Body of pancreas (tissue), 4 donors: ENCODE measurements around the gene UBE2Q2.

Experiments used
- POLR2A ChIP-seq, 3 donors: fragments of 450-650 bp; IDR thresholded peaks; one replicate each; pipeline ENCODE4 v1.6.1; 2016; ENCODE audit warnings: antibody characterized with exemption in 3 of 3, mild to moderate bottlenecking in 2 of 3
- TF ChIP-seq, protein P1 (sequence below), 7 experiments: fragments of 450-650 bp in 4 of 7; fragments of 200-600 bp in 3 of 7; sonication (generic) in 3 of 7; IDR thresholded peaks; one replicate each; pipeline ENCODE4 v1.5.1; 2016 to 2019; ENCODE audit warnings: antibody characterized with exemption in 7 of 7

DNA sequence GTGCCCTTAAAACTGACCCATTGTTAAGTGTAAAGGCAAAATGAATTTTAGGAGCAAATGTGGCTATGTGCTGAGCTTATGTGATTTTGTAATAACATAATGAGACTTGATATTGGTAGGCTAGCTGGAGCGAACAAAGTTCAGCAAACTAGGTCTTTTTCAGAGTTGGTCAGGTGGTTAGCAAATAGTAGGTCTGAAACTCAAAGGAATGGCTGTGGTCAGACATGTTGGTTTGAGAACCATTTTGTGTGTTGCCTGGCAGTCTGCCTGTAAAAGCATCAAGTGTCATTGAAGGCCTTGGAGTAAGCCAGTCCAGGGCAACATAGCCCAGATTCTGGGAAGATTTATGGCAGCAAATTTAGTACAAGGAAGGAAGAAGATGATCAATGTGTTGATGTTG, 76.8 kb downstream of the UBE2Q2 start:
- TF ChIP-seq POLR2A (IDR thresholded peaks at IDR 0.05) = no peak
- TF ChIP-seq, protein P1, sequence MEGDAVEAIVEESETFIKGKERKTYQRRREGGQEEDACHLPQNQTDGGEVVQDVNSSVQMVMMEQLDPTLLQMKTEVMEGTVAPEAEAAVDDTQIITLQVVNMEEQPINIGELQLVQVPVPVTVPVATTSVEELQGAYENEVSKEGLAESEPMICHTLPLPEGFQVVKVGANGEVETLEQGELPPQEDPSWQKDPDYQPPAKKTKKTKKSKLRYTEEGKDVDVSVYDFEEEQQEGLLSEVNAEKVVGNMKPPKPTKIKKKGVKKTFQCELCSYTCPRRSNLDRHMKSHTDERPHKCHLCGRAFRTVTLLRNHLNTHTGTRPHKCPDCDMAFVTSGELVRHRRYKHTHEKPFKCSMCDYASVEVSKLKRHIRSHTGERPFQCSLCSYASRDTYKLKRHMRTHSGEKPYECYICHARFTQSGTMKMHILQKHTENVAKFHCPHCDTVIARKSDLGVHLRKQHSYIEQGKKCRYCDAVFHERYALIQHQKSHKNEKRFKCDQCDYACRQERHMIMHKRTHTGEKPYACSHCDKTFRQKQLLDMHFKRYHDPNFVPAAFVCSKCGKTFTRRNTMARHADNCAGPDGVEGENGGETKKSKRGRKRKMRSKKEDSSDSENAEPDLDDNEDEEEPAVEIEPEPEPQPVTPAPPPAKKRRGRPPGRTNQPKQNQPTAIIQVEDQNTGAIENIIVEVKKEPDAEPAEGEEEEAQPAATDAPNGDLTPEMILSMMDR (IDR thresholded peaks at IDR 0.05) = no peak
